Ishikawa (cell line): ENCODE measurements around the gene NAAA.

Experiments
- CREB1 ChIP-seq: IDR thresholded peaks from 2 replicates; pipeline ENCODE4 v1.6.1; 2012; ENCODE audit warnings: low read depth
- EGR1 ChIP-seq: IDR thresholded peaks from 2 replicates; pipeline ENCODE4 v1.6.1; 2012
- NFIC ChIP-seq: IDR thresholded peaks from 2 replicates; pipeline ENCODE4 v1.6.1; 2012
- RAD21 ChIP-seq: IDR thresholded peaks from 2 replicates; pipeline ENCODE4 v1.6.1; 2012; ENCODE audit warnings: low read depth
- TAF1 ChIP-seq: IDR thresholded peaks from 2 replicates; pipeline ENCODE4 v1.6.1; 2012; ENCODE audit warnings: low read depth, mild to moderate bottlenecking
- YY1 ChIP-seq: IDR thresholded peaks from 2 replicates; pipeline ENCODE4 v1.6.1; 2012; ENCODE audit warnings: low read depth
- TF ChIP-seq, protein P1 (sequence below): IDR thresholded peaks from 2 replicates; pipeline ENCODE4 v1.6.1; 2012; ENCODE audit warnings: low read depth, mild to moderate bottlenecking

GRCh38 chr4:75921910-75922309 lies 18.9 kb downstream of the NAAA start:
- TF ChIP-seq RAD21 (no peak), CREB1 (no peak), YY1 (no peak), TAF1 (no peak), NFIC (no peak), EGR1 (no peak)
- TF ChIP-seq, protein P1, sequence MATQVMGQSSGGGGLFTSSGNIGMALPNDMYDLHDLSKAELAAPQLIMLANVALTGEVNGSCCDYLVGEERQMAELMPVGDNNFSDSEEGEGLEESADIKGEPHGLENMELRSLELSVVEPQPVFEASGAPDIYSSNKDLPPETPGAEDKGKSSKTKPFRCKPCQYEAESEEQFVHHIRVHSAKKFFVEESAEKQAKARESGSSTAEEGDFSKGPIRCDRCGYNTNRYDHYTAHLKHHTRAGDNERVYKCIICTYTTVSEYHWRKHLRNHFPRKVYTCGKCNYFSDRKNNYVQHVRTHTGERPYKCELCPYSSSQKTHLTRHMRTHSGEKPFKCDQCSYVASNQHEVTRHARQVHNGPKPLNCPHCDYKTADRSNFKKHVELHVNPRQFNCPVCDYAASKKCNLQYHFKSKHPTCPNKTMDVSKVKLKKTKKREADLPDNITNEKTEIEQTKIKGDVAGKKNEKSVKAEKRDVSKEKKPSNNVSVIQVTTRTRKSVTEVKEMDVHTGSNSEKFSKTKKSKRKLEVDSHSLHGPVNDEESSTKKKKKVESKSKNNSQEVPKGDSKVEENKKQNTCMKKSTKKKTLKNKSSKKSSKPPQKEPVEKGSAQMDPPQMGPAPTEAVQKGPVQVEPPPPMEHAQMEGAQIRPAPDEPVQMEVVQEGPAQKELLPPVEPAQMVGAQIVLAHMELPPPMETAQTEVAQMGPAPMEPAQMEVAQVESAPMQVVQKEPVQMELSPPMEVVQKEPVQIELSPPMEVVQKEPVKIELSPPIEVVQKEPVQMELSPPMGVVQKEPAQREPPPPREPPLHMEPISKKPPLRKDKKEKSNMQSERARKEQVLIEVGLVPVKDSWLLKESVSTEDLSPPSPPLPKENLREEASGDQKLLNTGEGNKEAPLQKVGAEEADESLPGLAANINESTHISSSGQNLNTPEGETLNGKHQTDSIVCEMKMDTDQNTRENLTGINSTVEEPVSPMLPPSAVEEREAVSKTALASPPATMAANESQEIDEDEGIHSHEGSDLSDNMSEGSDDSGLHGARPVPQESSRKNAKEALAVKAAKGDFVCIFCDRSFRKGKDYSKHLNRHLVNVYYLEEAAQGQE = no peak
